Measurements from ENCODE around the gene PLEKHG3. TPM values are rescaled to one million over a fixed set of nuclear protein-coding genes. Genes with fewer than 3 reads are reported as not detected.

The PLEKHG3 gene
- total RNA-seq, 5 donors from 2014 or later (not counting 1 experiment from before 2014, with no cell fraction given) = 12.4 to 58.2 (median 27.3) TPM

- no peak for DNase-seq
- Mint-ChIP-seq H3K36me3 (peaks cover 21% of the 10 kb centered on the region), H3K4me3 (no peak overlapping the region), H3K27ac (no peak overlapping the region), H3K27me3 (no peaks in the 10 kb centered on the region), H3K9me3 (no peaks in the 10 kb centered on the region), H3K4me1 (peaks cover 16 to 24% (median 17%) of the 10 kb centered on the region in 3 donors)
- POLR2A ChIA-PET = no interaction called here
- H3K27me3 ChIP-seq (replicated peaks in 1 of 2; ENCODE audit: control insufficient read depth in 2 of 2, extremely low read depth in 1 of 2, insufficient read depth in 2 of 2, low read length in 1 of 2) = peaks cover 0 to 2% of the 10 kb centered on the region in 2 experiments
- H3K4me1 ChIP-seq (ENCODE audit: control insufficient read depth in 1 of 2, extremely low read depth in 1 of 2, insufficient read depth in 2 of 2, low read length in 2 of 2) = peaks cover 0 to 40% of the 10 kb centered on the region in 2 experiments
- no peak overlapping the region for H3K4me3 ChIP-seq (ENCODE audit: control insufficient read depth in 1 of 2, extremely low read depth in 1 of 2, low read length in 1 of 2)
- no peak for ATAC-seq (replicated peaks in 1 of 4)
- 80% methylated on average over 7 of the region's 9 CpGs for WGBS (ENCODE audit: insufficient coverage)
- no peak overlapping the region for H3K27ac ChIP-seq (ENCODE audit: low read length)
- CTCF ChIA-PET = interaction anchor here in 1 of 2 donors (0.6 kb wide), 1 partner anchor 263 kb away, joined by 3 read pairs; no protein-coding TSS in a partner anchor
- no peaks in the 10 kb centered on the region for H3K9me3 ChIP-seq
- peaks cover 0 to 48% of the 10 kb centered on the region in 2 donors for H3K36me3 ChIP-seq (ENCODE audit: control insufficient read depth in 2 of 2, extremely low read depth in 1 of 2, insufficient read depth in 1 of 2, low read length in 1 of 2)
Observed at GRCh38 chr14:64738281-64738804, 34.1 kb downstream of the PLEKHG3 start.

- Mint-ChIP-seq H3K27ac (no peak overlapping the region), H3K36me3 (peaks cover 25% of the 10 kb centered on the region), H3K4me3 (no peak overlapping the region), H3K9me3 (no peaks in the 10 kb centered on the region), H3K4me1 (peaks cover 11 to 17% (median 12%) of the 10 kb centered on the region in 3 donors), H3K27me3 (no peaks in the 10 kb centered on the region)
- ChIA-PET CTCF (no interaction called here), POLR2A (no interaction called here)
- H3K27ac ChIP-seq (ENCODE audit: low read length) = no peak overlapping the region
- WGBS (ENCODE audit: insufficient coverage) = 91% methylated on average over 15 of the region's 15 CpGs
- H3K27me3 ChIP-seq (replicated peaks in 1 of 2; ENCODE audit: control insufficient read depth in 2 of 2, extremely low read depth in 1 of 2, insufficient read depth in 2 of 2, low read length in 1 of 2) = peaks cover 0 to 2% of the 10 kb centered on the region in 2 experiments
- no peaks in the 10 kb centered on the region for H3K9me3 ChIP-seq
- peaks cover 4 to 44% of the 10 kb centered on the region in 2 donors for H3K36me3 ChIP-seq (ENCODE audit: control insufficient read depth in 2 of 2, extremely low read depth in 1 of 2, insufficient read depth in 1 of 2, low read length in 1 of 2)
- H3K4me1 ChIP-seq (ENCODE audit: control insufficient read depth in 1 of 2, extremely low read depth in 1 of 2, insufficient read depth in 2 of 2, low read length in 2 of 2) = peaks cover 6 to 27% of the 10 kb centered on the region in 2 experiments
- H3K4me3 ChIP-seq (ENCODE audit: control insufficient read depth in 1 of 2, extremely low read depth in 1 of 2, low read length in 1 of 2) = no peak overlapping the region
- ATAC-seq (replicated peaks in 1 of 4) (no peak), DNase-seq (no peak)
Observed at GRCh38 chr14:64741200-64741599, 37.0 kb downstream of the PLEKHG3 start.

GRCh38 chr14:64741961-64742360 lies 37.7 kb downstream of the PLEKHG3 start:
- Histone ChIP-seq H3K36me3 (ENCODE audit: control insufficient read depth in 2 of 2, extremely low read depth in 1 of 2, insufficient read depth in 1 of 2, low read length in 1 of 2) (peaks cover 4 to 36% of the 10 kb centered on the region in 2 donors), H3K27ac (ENCODE audit: low read length) (no peak overlapping the region)
- H3K27ac Mint-ChIP-seq = no peak overlapping the region

GRCh38 chr14:64743061-64743460 lies 38.8 kb downstream of the PLEKHG3 start:
- H3K36me3 ChIP-seq (ENCODE audit: control insufficient read depth in 2 of 2, extremely low read depth in 1 of 2, insufficient read depth in 1 of 2, low read length in 1 of 2) = peaks cover 4 to 32% of the 10 kb centered on the region in 2 donors
- Mint-ChIP-seq H3K27ac (no peak overlapping the region), H3K9me3 (no peaks in the 10 kb centered on the region), H3K36me3 (peaks cover 25% of the 10 kb centered on the region), H3K4me3 (no peak overlapping the region), H3K4me1 (peaks cover 12 to 34% (median 18%) of the 10 kb centered on the region in 3 donors), H3K27me3 (no peaks in the 10 kb centered on the region)
- DNase-seq (no peak), ATAC-seq (replicated peaks in 1 of 4) (no peak)
- ChIA-PET POLR2A (no interaction called here), CTCF (no interaction called here)
- no peak overlapping the region for H3K4me3 ChIP-seq (ENCODE audit: control insufficient read depth in 1 of 2, extremely low read depth in 1 of 2, low read length in 1 of 2)
- no peak overlapping the region for H3K27ac ChIP-seq (ENCODE audit: low read length)
- H3K27me3 ChIP-seq (replicated peaks in 1 of 2; ENCODE audit: control insufficient read depth in 2 of 2, extremely low read depth in 1 of 2, insufficient read depth in 2 of 2, low read length in 1 of 2) = peaks cover 0 to 2% of the 10 kb centered on the region in 2 experiments
- 94% methylated on average over 25 of the region's 27 CpGs for WGBS (ENCODE audit: insufficient coverage)
- peaks cover 6 to 20% of the 10 kb centered on the region in 2 experiments for H3K4me1 ChIP-seq (ENCODE audit: control insufficient read depth in 1 of 2, extremely low read depth in 1 of 2, insufficient read depth in 2 of 2, low read length in 2 of 2)
- H3K9me3 ChIP-seq = no peaks in the 10 kb centered on the region

More at GRCh38 chr14:64741961-64742360, 37.7 kb downstream of the PLEKHG3 start:
- Mint-ChIP-seq H3K4me1 (peaks cover 12 to 24% (median 14%) of the 10 kb centered on the region in 3 donors), H3K27me3 (no peaks in the 10 kb centered on the region), H3K9me3 (no peaks in the 10 kb centered on the region), H3K36me3 (peaks cover 25% of the 10 kb centered on the region), H3K4me3 (no peak overlapping the region)
- ChIA-PET POLR2A (no interaction called here), CTCF (interaction anchor here in 1 of 2 donors (0.6 kb wide), 1 partner anchor 11 kb away, joined by 3 read pairs; no protein-coding TSS in a partner anchor)
- H3K4me1 ChIP-seq (ENCODE audit: control insufficient read depth in 1 of 2, extremely low read depth in 1 of 2, insufficient read depth in 2 of 2, low read length in 2 of 2) = peaks cover 6 to 27% of the 10 kb centered on the region in 2 experiments
- no peak overlapping the region for H3K4me3 ChIP-seq (ENCODE audit: control insufficient read depth in 1 of 2, extremely low read depth in 1 of 2, low read length in 1 of 2)
- H3K9me3 ChIP-seq = no peaks in the 10 kb centered on the region
- 97% methylated on average over 14 of the region's 15 CpGs for WGBS (ENCODE audit: insufficient coverage)
- ATAC-seq (replicated peaks in 1 of 4) (no peak), DNase-seq (no peak)
- peaks cover 0 to 2% of the 10 kb centered on the region in 2 experiments for H3K27me3 ChIP-seq (replicated peaks in 1 of 2; ENCODE audit: control insufficient read depth in 2 of 2, extremely low read depth in 1 of 2, insufficient read depth in 2 of 2, low read length in 1 of 2)

- DNase-seq = no peak
- peak in 2 of 4 experiments; percentile 52 to 53 for ATAC-seq (replicated peaks in 1 of 4)
- ChIA-PET POLR2A (no interaction called here), CTCF (no interaction called here)
- Histone ChIP-seq H3K27ac (ENCODE audit: low read length) (peak overlapping the region; percentile 7), H3K27me3 (replicated peaks in 1 of 2; ENCODE audit: control insufficient read depth in 2 of 2, extremely low read depth in 1 of 2, insufficient read depth in 2 of 2, low read length in 1 of 2) (peaks cover 0 to 3% of the 10 kb centered on the region in 2 experiments), H3K4me1 (ENCODE audit: control insufficient read depth in 1 of 2, extremely low read depth in 1 of 2, insufficient read depth in 2 of 2, low read length in 2 of 2) (peaks cover 6 to 29% of the 10 kb centered on the region in 2 experiments), H3K4me3 (ENCODE audit: control insufficient read depth in 1 of 2, extremely low read depth in 1 of 2, low read length in 1 of 2) (no peak overlapping the region), H3K36me3 (ENCODE audit: control insufficient read depth in 2 of 2, extremely low read depth in 1 of 2, insufficient read depth in 1 of 2, low read length in 1 of 2) (peaks cover 4 to 20% of the 10 kb centered on the region in 2 donors), H3K9me3 (no peaks in the 10 kb centered on the region)
- Mint-ChIP-seq H3K27ac (peak overlapping the region; percentile 74 to 83), H3K4me3 (no peak overlapping the region), H3K4me1 (peaks cover 12 to 37% (median 18%) of the 10 kb centered on the region in 3 donors), H3K9me3 (no peaks in the 10 kb centered on the region), H3K36me3 (peaks cover 19% of the 10 kb centered on the region), H3K27me3 (no peaks in the 10 kb centered on the region)
- 64% methylated on average over 6 of the region's 8 CpGs for WGBS (ENCODE audit: insufficient coverage)
Observed at GRCh38 chr14:64745511-64746091, 41.4 kb downstream of the PLEKHG3 start.

- no peaks in the 10 kb centered on the region for H3K9me3 Mint-ChIP-seq
- Histone ChIP-seq H3K4me3 (ENCODE audit: control insufficient read depth in 1 of 2, extremely low read depth in 1 of 2, low read length in 1 of 2) (no peak overlapping the region), H3K27me3 (replicated peaks in 1 of 2; ENCODE audit: control insufficient read depth in 2 of 2, extremely low read depth in 1 of 2, insufficient read depth in 2 of 2, low read length in 1 of 2) (peaks cover 0 to 3% of the 10 kb centered on the region in 2 experiments), H3K27ac (ENCODE audit: low read length) (peak overlapping the region; percentile 2), H3K36me3 (ENCODE audit: control insufficient read depth in 2 of 2, extremely low read depth in 1 of 2, insufficient read depth in 1 of 2, low read length in 1 of 2) (peaks cover 4 to 14% of the 10 kb centered on the region in 2 donors), H3K4me1 (ENCODE audit: control insufficient read depth in 1 of 2, extremely low read depth in 1 of 2, insufficient read depth in 2 of 2, low read length in 2 of 2) (peaks cover 6 to 29% of the 10 kb centered on the region in 2 experiments), H3K9me3 (no peaks in the 10 kb centered on the region)
- peaks cover 12 to 37% (median 18%) of the 10 kb centered on the region in 3 donors for H3K4me1 Mint-ChIP-seq
- ChIA-PET CTCF (no interaction called here), POLR2A (no interaction called here)
- DNase-seq = no peak
- H3K36me3 Mint-ChIP-seq = peaks cover 15% of the 10 kb centered on the region
- no peaks in the 10 kb centered on the region for H3K27me3 Mint-ChIP-seq
- no peak overlapping the region for H3K4me3 Mint-ChIP-seq
- H3K27ac Mint-ChIP-seq = peak overlapping the region; percentile 81 to 86
- 65% methylated on average over 4 of the region's 12 CpGs for WGBS (ENCODE audit: insufficient coverage)
- ATAC-seq (replicated peaks in 1 of 4) = no peak
Observed at GRCh38 chr14:64746298-64747250, 42.4 kb downstream of the PLEKHG3 start.
